GM12891 (cell line): Measurements from ENCODE around the gene SCML1.

Source experiments
- POLR2A ChIP-seq: IDR thresholded peaks from 2 replicates; pipeline ENCODE4 v1.6.1; 2011; ENCODE audit warnings: low read depth, low read length, control low read depth
- POLR2AphosphoS5 ChIP-seq: IDR thresholded peaks from 2 replicates; pipeline ENCODE4 v1.6.1; 2011; ENCODE audit warnings: low read depth, low read length, control low read depth
- SPI1 ChIP-seq: IDR thresholded peaks from 2 replicates; pipeline ENCODE4 v1.6.1; 2011; ENCODE audit warnings: low read depth, low read length, control low read depth
- TAF1 ChIP-seq: IDR thresholded peaks from 2 replicates; pipeline ENCODE4 v1.6.1; 2011; ENCODE audit warnings: low read depth, low read length, control low read depth

DNA sequence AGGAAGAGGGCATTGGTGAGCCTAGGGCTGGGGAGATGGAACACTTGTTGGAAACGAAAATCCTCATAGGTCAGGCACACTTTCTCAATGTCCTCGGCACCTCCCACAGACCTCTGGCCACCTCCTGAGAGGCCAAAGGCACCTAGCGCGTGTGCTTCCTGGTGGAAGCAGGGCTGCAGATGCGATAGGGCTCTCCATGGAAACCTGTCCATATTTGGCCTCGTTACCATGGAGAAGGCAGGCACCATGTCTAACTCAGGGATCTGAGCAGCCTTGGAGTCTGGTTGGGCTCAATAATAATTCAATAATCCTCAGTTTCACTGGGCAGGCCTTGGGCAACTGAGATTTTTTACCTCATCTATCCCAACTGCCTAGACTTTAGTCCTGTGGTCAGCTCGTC is 65.5 kb downstream of the SCML1 start:
- TF ChIP-seq POLR2A (no peak), POLR2AphosphoS5 (no peak), TAF1 (no peak), SPI1 (no peak)
